Fibroblast of pulmonary artery (primary cell): ENCODE data around the gene ZNF407.

Experiments
- DNase-seq: peaks from one replicate; pipeline ENCODE4 v3.0.0-alpha.2; 2010; ENCODE audit warnings: low read depth
- H3K4me3 ChIP-seq: replicated peaks from 2 replicates; pipeline ENCODE4 v1.5.1; 2011; ENCODE audit warnings: low read depth, mild to moderate bottlenecking, control low read depth, low read length, moderate library complexity
- TF ChIP-seq, protein P1 (sequence below): IDR thresholded peaks from 2 replicates; pipeline ENCODE4 v1.5.1; 2011; ENCODE audit warnings: mild to moderate bottlenecking, control low read depth, low read length, inconsistent platforms; ENCODE audit errors: missing control alignments

Gene ZNF407

GRCh38 chr18:74695170-74695569, 97.5 kb downstream of the ZNF407 start:
- H3K4me3 ChIP-seq, result no peak overlapping the region
- TF ChIP-seq, protein P1, sequence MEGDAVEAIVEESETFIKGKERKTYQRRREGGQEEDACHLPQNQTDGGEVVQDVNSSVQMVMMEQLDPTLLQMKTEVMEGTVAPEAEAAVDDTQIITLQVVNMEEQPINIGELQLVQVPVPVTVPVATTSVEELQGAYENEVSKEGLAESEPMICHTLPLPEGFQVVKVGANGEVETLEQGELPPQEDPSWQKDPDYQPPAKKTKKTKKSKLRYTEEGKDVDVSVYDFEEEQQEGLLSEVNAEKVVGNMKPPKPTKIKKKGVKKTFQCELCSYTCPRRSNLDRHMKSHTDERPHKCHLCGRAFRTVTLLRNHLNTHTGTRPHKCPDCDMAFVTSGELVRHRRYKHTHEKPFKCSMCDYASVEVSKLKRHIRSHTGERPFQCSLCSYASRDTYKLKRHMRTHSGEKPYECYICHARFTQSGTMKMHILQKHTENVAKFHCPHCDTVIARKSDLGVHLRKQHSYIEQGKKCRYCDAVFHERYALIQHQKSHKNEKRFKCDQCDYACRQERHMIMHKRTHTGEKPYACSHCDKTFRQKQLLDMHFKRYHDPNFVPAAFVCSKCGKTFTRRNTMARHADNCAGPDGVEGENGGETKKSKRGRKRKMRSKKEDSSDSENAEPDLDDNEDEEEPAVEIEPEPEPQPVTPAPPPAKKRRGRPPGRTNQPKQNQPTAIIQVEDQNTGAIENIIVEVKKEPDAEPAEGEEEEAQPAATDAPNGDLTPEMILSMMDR, result no peak
- no peak for DNase-seq

GRCh38 chr18:74698881-74699280, 101.2 kb downstream of the ZNF407 start:
- no peak overlapping the region for H3K4me3 ChIP-seq
- DNase-seq, result no peak
- TF ChIP-seq, protein P1, result no peak

DNA sequence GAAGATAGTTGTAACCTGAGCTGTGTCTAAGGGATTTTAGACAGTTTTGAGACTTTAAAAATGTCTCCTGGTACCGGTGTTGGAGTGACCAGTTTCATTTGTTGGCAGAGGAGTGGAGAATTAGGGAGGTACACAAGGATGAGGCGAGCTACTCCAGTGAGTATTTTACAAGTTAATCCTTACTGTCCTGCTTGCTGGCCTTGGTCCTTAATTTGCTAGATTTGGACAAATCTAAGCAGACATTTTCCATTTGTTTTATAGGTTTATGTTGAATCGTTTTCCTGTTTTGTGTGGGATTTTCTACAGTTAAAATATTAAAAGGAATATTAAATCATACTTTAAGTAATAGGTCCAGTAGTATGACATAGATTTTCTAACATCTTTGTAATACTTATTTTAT, 101.8 kb downstream of the ZNF407 start:
- TF ChIP-seq, protein P1, result no peak
- H3K4me3 ChIP-seq, result no peak overlapping the region
- no peak for DNase-seq

GRCh38 chr18:74702950-74703349, 105.3 kb downstream of the ZNF407 start:
- DNase-seq, result no peak
- H3K4me3 ChIP-seq, result no peak overlapping the region
- TF ChIP-seq, protein P1, result no peak

- H3K4me3 ChIP-seq, result no peak overlapping the region
- DNase-seq, result no peak
- TF ChIP-seq, protein P1, result no peak
These were observed 110.5 kb downstream of the ZNF407 start for GRCh38 chr18:74708169-74708568.

DNA sequence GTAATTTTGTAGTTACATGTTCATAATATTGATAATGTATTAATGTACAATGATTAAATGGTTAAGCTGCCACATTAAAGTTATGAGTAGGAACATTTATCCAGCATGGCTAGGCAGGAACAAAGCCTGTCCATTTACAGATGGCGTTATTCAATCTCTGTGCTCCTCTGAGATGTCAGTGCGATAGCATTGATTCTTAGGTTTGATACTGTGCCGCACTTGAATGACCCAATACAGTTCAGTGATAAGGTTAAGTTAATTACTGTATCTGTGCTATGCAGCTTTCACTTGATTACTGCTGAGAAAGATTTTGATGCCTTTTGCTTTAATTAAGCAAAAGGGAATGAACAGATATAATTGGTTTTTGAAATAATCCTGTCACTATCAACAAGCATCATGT, 111.8 kb downstream of the ZNF407 start:
- TF ChIP-seq, protein P1, result no peak
- H3K4me3 ChIP-seq, result no peak overlapping the region
- no peak for DNase-seq

DNA sequence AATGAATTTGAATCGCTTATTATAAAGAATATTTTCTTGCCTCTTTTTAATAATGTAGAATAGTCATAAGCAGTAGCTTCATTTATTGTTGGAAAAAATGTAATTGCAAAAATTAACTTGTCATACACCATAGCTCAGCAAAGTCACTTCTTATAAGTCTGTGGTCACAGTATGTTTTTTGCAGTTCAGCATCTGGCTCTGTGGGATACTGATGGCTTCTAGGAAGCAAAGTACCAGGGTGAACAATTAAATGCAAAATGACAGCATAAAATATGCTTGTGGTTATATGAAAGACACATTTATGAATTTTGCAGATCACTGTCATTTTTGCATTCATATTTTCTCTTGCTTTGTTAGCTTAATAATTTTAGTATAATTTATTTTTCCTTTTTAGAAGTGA, 116.5 kb downstream of the ZNF407 start:
- no peak for DNase-seq
- no peak overlapping the region for H3K4me3 ChIP-seq
- TF ChIP-seq, protein P1, result no peak
